K562 (cell line): Measurements from ENCODE around the gene MLLT11. TPM values are rescaled to one million over a fixed set of nuclear protein-coding genes. Genes with fewer than 3 reads are reported as not detected.
A peak's percentile ranks its signal among the peaks of the same experiment; 100 is the strongest.

Source experiments
- ARNT ChIP-seq, 2 experiments: fragments of 450-650 bp; IDR thresholded peaks; 2 replicates each; pipeline ENCODE4 v1.6.1; 2016; ENCODE audit warnings: mild to moderate bottlenecking in 1 of 2
- ATF4 ChIP-seq: fragments of 450-650 bp; formaldehyde crosslinking; IDR thresholded peaks from 2 replicates; pipeline ENCODE4 v1.4.0; 2022; ENCODE audit warnings: mild to moderate bottlenecking, moderate library complexity
- BHLHE40 ChIP-seq: IDR thresholded peaks from 2 replicates; pipeline ENCODE4 v1.6.1; 2011; ENCODE audit warnings: low read length, improper control_type of control experiment
- CCAR2 ChIP-seq: fragments of 200-400 bp; formaldehyde crosslinking; IDR thresholded peaks from 2 replicates; pipeline ENCODE4 v1.6.1; 2017; ENCODE audit warnings: mild to moderate bottlenecking, low read depth, low read length
- CREB1 ChIP-seq, 2 experiments: sonication (generic) in 1 of 2; formaldehyde crosslinking in 1 of 2; IDR thresholded peaks; 2 replicates each; pipeline versions ENCODE4 v1.6.1 to v1.8.0; 2012 to 2022; ENCODE audit warnings: inconsistent platforms in 1 of 2, mild to moderate bottlenecking in 1 of 2, missing genetic modification reagents in 1 of 2, moderate library complexity in 1 of 2
- EZH2 ChIP-seq: IDR thresholded peaks from 2 replicates; pipeline ENCODE4 v1.6.1; 2012; ENCODE audit warnings: low read depth, mild to moderate bottlenecking, inconsistent platforms, low read length, borderline replicate concordance
- FOXP1 ChIP-seq: sonication (generic); formaldehyde crosslinking; IDR thresholded peaks from 2 replicates; pipeline ENCODE4 v1.8.0; 2022; ENCODE audit warnings: mild to moderate bottlenecking, missing genetic modification reagents
- GTF2E2 ChIP-seq: fragments of 200-800 bp; sonication (Bioruptor generic); IDR thresholded peaks from 2 replicates; pipeline ENCODE4 v1.6.1; 2016; ENCODE audit warnings: missing genetic modification characterization, missing compliant biosample characterization
- KAT8 ChIP-seq: fragments of 450-650 bp; IDR thresholded peaks from 2 replicates; pipeline ENCODE4 v1.6.1; 2016; ENCODE audit warnings: low read depth, mild to moderate bottlenecking
- KHSRP ChIP-seq: fragments of 450-650 bp; IDR thresholded peaks from 2 replicates; pipeline ENCODE4 v1.6.1; 2017
- MCM5 ChIP-seq: fragments of 450-650 bp; IDR thresholded peaks from 2 replicates; pipeline ENCODE4 v1.6.1; 2016; ENCODE audit warnings: low read depth
- MTF1 ChIP-seq: fragments of 250-450 bp; sonication (Bioruptor Pico); IDR thresholded peaks from 2 replicates; pipeline ENCODE4 v1.9.0; 2021; ENCODE audit warnings: moderate library complexity, mild to moderate bottlenecking, inconsistent platforms, borderline replicate concordance
- NFIX ChIP-seq: fragments of 250-450 bp; sonication (Bioruptor Pico); IDR thresholded peaks from 2 replicates; pipeline ENCODE4 v1.4.0; 2020; ENCODE audit warnings: low read depth, mild to moderate bottlenecking, moderate library complexity
- NR2F6 ChIP-seq: fragments of 450-650 bp; formaldehyde crosslinking; IDR thresholded peaks from 2 replicates; pipeline ENCODE4 v1.4.0; 2020; ENCODE audit warnings: mild to moderate bottlenecking
- POLR2AphosphoS2 ChIP-seq: IDR thresholded peaks from 2 replicates; pipeline ENCODE4 v1.6.1; 2012; ENCODE audit warnings: low read length, improper control_type of control experiment
- PPARD ChIP-seq: fragments of 250-450 bp; sonication (Bioruptor Pico); IDR thresholded peaks from 2 replicates; pipeline ENCODE4 v1.8.0; 2022; ENCODE audit warnings: inconsistent platforms, mild to moderate bottlenecking, moderate library complexity
- RBM39 ChIP-seq: fragments of 200-400 bp; formaldehyde crosslinking; optimal IDR thresholded peaks from 2 replicates; pipeline ENCODE3; 2018; ENCODE audit warnings: low read depth, low read length
- SUPT5H ChIP-seq: fragments of 450-650 bp; IDR thresholded peaks from 2 replicates; pipeline ENCODE4 v1.6.1; 2016
- ZFP30 ChIP-seq: fragments of 250-450 bp; sonication (Bioruptor Pico); IDR thresholded peaks from 2 replicates; pipeline ENCODE4 v1.8.0; 2022; ENCODE audit warnings: moderate library complexity, mild to moderate bottlenecking, inconsistent platforms, borderline replicate concordance
- ZKSCAN8 ChIP-seq: fragments of 200-800 bp; sonication (Bioruptor generic); IDR thresholded peaks from 2 replicates; pipeline ENCODE4 v1.6.1; 2016; ENCODE audit warnings: missing genetic modification characterization, missing compliant biosample characterization
- ZNF134 ChIP-seq: fragments of 250-450 bp; sonication (Bioruptor Pico); conservative IDR thresholded peaks from 2 replicates; pipeline ENCODE4 v1.4.0; 2020
- ZNF23 ChIP-seq: fragments of 250-450 bp; sonication (Bioruptor Pico); IDR thresholded peaks from 2 replicates; pipeline ENCODE4 v1.4.0; 2020; ENCODE audit warnings: mild to moderate bottlenecking
- polyA plus RNA-seq, 8 experiments: library from polyadenylated mRNA; depleted of rRNA in 4 of 8; stranded (reverse) in 5 of 8; unstranded in 3 of 8; fragments of >200 nt; fragmentation: Nextera tagmentation in 2 of 8; fragmentation: Illumina TruSeq in 1 of 8; extraction: Ambion mirVana in 2 of 8; extraction: Trizol in 1 of 8; gene quantifications; 2 replicates each; pipeline versions ENCODE4 v1.2.1 to v1.2.3, GENCODE V29; 2011 to 2014; ENCODE audit warnings: inconsistent platforms in 1 of 8, missing spikeins in 1 of 8
- total RNA-seq, 7 experiments: library from RNA; depleted of rRNA in 6 of 7; stranded (reverse); fragments of >200 nt in 6 of 7; fragmentation: Illumina TruSeq in 2 of 7; extraction: Trizol in 2 of 7; gene quantifications; 2 replicates each; pipeline versions ENCODE4 v1.2.1 to v1.2.3, GENCODE V29; 2011 to 2021; ENCODE audit warnings: low replicate concordance in 1 of 7
- TF ChIP-seq, protein P1 (sequence below): fragments of 450-650 bp; formaldehyde crosslinking; IDR thresholded peaks from 2 replicates; pipeline ENCODE4 v1.4.0; 2020; ENCODE audit warnings: mild to moderate bottlenecking, moderate library complexity
- TF ChIP-seq, protein P2 (sequence below): sonication (generic); formaldehyde crosslinking; IDR thresholded peaks from 2 replicates; pipeline ENCODE4 v1.8.1; 2023; ENCODE audit warnings: mild to moderate bottlenecking, missing genetic modification reagents
- TF ChIP-seq, protein P3 (sequence below), 2 experiments: fragments of 450-650 bp in 1 of 2; sonication (generic) in 1 of 2; formaldehyde crosslinking in 1 of 2; IDR thresholded peaks in 1 of 2; conservative IDR thresholded peaks in 1 of 2; 2 replicates each; pipeline versions ENCODE4 v1.6.1 to v1.8.1; 2016 to 2023; ENCODE audit warnings: mild to moderate bottlenecking in 2 of 2, moderate library complexity in 2 of 2, inconsistent platforms in 1 of 2, missing genetic modification reagents in 1 of 2

MLLT11 gene
- total and polyA plus RNA-seq, 9 of the 15 experiments (the other 6 are each of a cell fraction or from before 2014, with no cell fraction given): 12.1 to 91.0 (median 22.0) TPM

DNA sequence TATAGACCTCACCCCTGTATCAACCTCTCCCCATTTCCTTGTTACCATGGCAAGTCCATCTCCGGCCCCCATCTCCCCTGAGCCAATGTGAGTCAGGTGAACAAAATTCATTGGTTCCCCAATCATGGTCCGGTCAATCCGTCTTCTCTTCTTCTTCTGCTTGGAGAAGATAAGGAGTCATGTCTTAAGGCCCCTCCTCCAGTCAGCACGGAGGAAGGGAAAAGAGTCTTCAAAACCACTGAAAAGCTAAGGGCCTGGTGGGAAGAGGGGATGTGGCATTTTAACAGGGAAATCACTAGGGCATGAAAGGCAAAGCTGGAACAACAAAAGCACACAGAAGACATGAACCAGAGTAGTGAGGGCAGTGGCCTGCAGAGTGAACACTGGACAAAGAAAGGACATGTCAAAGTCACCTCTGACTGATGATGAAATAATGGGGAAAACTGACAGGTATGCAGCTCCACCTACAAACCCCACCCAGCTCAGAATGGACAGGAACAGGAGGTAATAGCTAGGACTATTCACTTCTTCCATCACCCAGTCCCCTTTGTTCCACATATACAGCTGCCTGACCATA lies 5.1 kb upstream of the MLLT11 start (continued):
- TF ChIP-seq ZFP30 (CRISPR knock-in tag): no peak
- TF ChIP-seq ARNT (IDR thresholded peaks at IDR 0.05): peak in 1 of 2 experiments; percentile 85; a peak in 2 of 4 replicates
- no peak for TF ChIP-seq ZNF134 (CRISPR knock-in tag)
- TF ChIP-seq GTF2E2 (tag): no peak
- TF ChIP-seq CREB1 (IDR thresholded peaks at IDR 0.05): 0 out of 2 replicates have a peak, but pooled peaks have one; percentile 7
- TF ChIP-seq CREB1 (CRISPR knock-in tag; IDR thresholded peaks at IDR 0.05): no peak
- TF ChIP-seq FOXP1: no peak
- TF ChIP-seq ZKSCAN8 (CRISPR knock-in tag): no peak
- TF ChIP-seq, protein P1, sequence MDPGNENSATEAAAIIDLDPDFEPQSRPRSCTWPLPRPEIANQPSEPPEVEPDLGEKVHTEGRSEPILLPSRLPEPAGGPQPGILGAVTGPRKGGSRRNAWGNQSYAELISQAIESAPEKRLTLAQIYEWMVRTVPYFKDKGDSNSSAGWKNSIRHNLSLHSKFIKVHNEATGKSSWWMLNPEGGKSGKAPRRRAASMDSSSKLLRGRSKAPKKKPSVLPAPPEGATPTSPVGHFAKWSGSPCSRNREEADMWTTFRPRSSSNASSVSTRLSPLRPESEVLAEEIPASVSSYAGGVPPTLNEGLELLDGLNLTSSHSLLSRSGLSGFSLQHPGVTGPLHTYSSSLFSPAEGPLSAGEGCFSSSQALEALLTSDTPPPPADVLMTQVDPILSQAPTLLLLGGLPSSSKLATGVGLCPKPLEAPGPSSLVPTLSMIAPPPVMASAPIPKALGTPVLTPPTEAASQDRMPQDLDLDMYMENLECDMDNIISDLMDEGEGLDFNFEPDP (CRISPR knock-in tag): no peak
- peak; percentile 36; the same call in 1 of the 2 replicates for TF ChIP-seq BHLHE40
- TF ChIP-seq KHSRP: no peak
- TF ChIP-seq MTF1 (CRISPR knock-in tag): no peak
- peak; percentile 71 for TF ChIP-seq SUPT5H
- TF ChIP-seq PPARD (CRISPR knock-in tag): no peak
- TF ChIP-seq, protein P2, sequence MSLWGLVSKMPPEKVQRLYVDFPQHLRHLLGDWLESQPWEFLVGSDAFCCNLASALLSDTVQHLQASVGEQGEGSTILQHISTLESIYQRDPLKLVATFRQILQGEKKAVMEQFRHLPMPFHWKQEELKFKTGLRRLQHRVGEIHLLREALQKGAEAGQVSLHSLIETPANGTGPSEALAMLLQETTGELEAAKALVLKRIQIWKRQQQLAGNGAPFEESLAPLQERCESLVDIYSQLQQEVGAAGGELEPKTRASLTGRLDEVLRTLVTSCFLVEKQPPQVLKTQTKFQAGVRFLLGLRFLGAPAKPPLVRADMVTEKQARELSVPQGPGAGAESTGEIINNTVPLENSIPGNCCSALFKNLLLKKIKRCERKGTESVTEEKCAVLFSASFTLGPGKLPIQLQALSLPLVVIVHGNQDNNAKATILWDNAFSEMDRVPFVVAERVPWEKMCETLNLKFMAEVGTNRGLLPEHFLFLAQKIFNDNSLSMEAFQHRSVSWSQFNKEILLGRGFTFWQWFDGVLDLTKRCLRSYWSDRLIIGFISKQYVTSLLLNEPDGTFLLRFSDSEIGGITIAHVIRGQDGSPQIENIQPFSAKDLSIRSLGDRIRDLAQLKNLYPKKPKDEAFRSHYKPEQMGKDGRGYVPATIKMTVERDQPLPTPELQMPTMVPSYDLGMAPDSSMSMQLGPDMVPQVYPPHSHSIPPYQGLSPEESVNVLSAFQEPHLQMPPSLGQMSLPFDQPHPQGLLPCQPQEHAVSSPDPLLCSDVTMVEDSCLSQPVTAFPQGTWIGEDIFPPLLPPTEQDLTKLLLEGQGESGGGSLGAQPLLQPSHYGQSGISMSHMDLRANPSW (CRISPR knock-in tag): no peak
- no peak for TF ChIP-seq MCM5
- TF ChIP-seq EZH2: no peak
- no peak for TF ChIP-seq ATF4 (CRISPR knock-in tag)
- no peak for TF ChIP-seq ZNF23
- TF ChIP-seq NR2F6 (CRISPR knock-in tag): no peak
- TF ChIP-seq, protein P3, sequence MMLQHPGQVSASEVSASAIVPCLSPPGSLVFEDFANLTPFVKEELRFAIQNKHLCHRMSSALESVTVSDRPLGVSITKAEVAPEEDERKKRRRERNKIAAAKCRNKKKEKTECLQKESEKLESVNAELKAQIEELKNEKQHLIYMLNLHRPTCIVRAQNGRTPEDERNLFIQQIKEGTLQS (IDR thresholded peaks at IDR 0.05): peak; percentile 98
- TF ChIP-seq, protein P3 (CRISPR knock-in tag; conservative IDR thresholded peaks at IDR 0.05): no peak
- no peak for TF ChIP-seq KAT8
- TF ChIP-seq CCAR2: no peak
- TF ChIP-seq POLR2AphosphoS2: no peak
- no peak for TF ChIP-seq NFIX (CRISPR knock-in tag)
- no peak for TF ChIP-seq RBM39
